Fibroblast of lung (primary cell): ENCODE results near the gene SPIRE1.
"Not testable (repeated sequence)": the region's sequence is repeated elsewhere in the genome, so short reads cannot be mapped to it uniquely, and the experiment has no call there.

Experiments used
- EZH2 ChIP-seq: IDR thresholded peaks from 2 replicates; pipeline ENCODE4 v1.5.1; 2012; ENCODE audit warnings: low read length, control low read depth, mild to moderate bottlenecking; ENCODE audit errors: missing control alignments
- TF ChIP-seq, protein P1 (sequence below), 2 donors: IDR thresholded peaks in 1 of 2; conservative IDR thresholded peaks in 1 of 2; 1 replicate in 1 of 2; 2 replicates in 1 of 2; pipeline ENCODE4 v1.5.1; 2011 to 2012; ENCODE audit warnings: low read length in 2 of 2, control low read depth in 1 of 2, inconsistent platforms in 1 of 2, low read depth in 1 of 2, mild to moderate bottlenecking in 1 of 2

DNA sequence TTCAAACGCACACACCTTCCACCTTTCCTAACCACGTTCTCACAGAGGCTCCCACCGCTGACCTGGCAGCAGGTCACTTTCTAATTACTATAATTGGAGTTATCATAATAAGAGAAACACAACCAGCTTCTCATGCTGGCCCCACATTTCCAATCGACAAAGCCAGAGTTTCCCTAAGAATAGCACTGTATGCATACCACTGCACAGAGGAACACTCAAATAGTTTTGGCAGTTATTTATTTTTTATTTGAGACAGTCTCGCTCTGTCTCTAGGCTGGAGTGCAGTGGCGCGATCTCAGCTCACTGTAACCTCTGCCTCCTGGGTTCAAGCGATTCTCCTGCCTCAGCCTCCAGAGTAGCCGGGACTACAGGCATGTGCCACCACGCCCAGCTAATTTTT lies 176.0 kb downstream of the SPIRE1 start:
- TF ChIP-seq, protein P1, sequence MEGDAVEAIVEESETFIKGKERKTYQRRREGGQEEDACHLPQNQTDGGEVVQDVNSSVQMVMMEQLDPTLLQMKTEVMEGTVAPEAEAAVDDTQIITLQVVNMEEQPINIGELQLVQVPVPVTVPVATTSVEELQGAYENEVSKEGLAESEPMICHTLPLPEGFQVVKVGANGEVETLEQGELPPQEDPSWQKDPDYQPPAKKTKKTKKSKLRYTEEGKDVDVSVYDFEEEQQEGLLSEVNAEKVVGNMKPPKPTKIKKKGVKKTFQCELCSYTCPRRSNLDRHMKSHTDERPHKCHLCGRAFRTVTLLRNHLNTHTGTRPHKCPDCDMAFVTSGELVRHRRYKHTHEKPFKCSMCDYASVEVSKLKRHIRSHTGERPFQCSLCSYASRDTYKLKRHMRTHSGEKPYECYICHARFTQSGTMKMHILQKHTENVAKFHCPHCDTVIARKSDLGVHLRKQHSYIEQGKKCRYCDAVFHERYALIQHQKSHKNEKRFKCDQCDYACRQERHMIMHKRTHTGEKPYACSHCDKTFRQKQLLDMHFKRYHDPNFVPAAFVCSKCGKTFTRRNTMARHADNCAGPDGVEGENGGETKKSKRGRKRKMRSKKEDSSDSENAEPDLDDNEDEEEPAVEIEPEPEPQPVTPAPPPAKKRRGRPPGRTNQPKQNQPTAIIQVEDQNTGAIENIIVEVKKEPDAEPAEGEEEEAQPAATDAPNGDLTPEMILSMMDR (conservative IDR thresholded peaks at IDR 0.05 in 1 of 2, IDR thresholded peaks at IDR 0.05 in 1 of 2; ENCODE audit: low read depth in 1 of 2, low read length in 2 of 2) = not testable (repeated sequence)
- not testable (repeated sequence) for TF ChIP-seq EZH2
